ENCODE results near the gene NPTX2.

- TF ChIP-seq PKNOX1 (IDR thresholded peaks at IDR 0.05): no peak
- no peak for TF ChIP-seq CHD4 (IDR thresholded peaks at IDR 0.05)
- no peak for TF ChIP-seq RAD51 (IDR thresholded peaks at IDR 0.05)
- no peak for TF ChIP-seq CHD1 (IDR thresholded peaks at IDR 0.05; ENCODE audit: low read depth, low read length)
- TF ChIP-seq DPF2 (IDR thresholded peaks at IDR 0.05): no peak
- no peak for TF ChIP-seq IRF3 (IDR thresholded peaks at IDR 0.05)
- TF ChIP-seq EZH2 (IDR thresholded peaks at IDR 0.05; ENCODE audit: borderline replicate concordance, control insufficient read depth, low read depth, low read length): no peak
- no peak for TF ChIP-seq CTCF (IDR thresholded peaks at IDR 0.05 in 2 of 3, conservative IDR thresholded peaks at IDR 0.05 in 1 of 3; ENCODE audit: control insufficient read depth in 2 of 3, extremely low read depth in 1 of 3, insufficient read depth in 1 of 3, low read depth in 3 of 3, low read length in 3 of 3)
- no peak for TF ChIP-seq MTA2 (IDR thresholded peaks at IDR 0.05; ENCODE audit: low read depth)
- TF ChIP-seq PML (IDR thresholded peaks at IDR 0.05; ENCODE audit: low read length): no peak
- TF ChIP-seq RAD21 (IDR thresholded peaks at IDR 0.05; ENCODE audit: insufficient read depth, low read depth, low read length): no peak
These were observed 34.7 kb downstream of the NPTX2 start for GRCh38 chr7:98651760-98652159.
